Fibroblast of villous mesenchyme (primary cell): ENCODE data around the gene CHRDL2. TPM values are rescaled to one million over a fixed set of nuclear protein-coding genes. Genes with fewer than 3 reads are reported as not detected.

Experiments
- DNase-seq: peaks from one replicate; pipeline ENCODE4 v3.0.0-alpha.2; 2010; ENCODE audit warnings: low read depth
- H3K4me3 ChIP-seq: 2 replicates; pipeline ENCODE4 v1.5.1; 2011; ENCODE audit warnings: low read depth, mild to moderate bottlenecking, low read length
- CTCF ChIP-seq: IDR thresholded peaks from 2 replicates; pipeline ENCODE4 v1.5.1; 2012; ENCODE audit warnings: low read depth, mild to moderate bottlenecking, low read length; ENCODE audit not compliant: insufficient read depth
- total RNA-seq: library from RNA; depleted of rRNA; stranded (reverse); fragments of >200 nt; gene quantifications from 2 replicates; pipeline ENCODE4 v1.2.3, GENCODE V29; 2012

The CHRDL2 gene
- total RNA-seq, 1 donor: not detected

- peak within 1 kb of the TSS; percentile 85 for H3K4me3 ChIP-seq
- TF ChIP-seq CTCF: no peak
- DNase-seq: peak; percentile 97
Observed at GRCh38 chr11:74748211-74749126, 17.2 kb upstream of the CHRDL2 start, which contains the start of gene RNF169. RNF169 (plus strand) TSS chr11:74748849; CDS start chr11:74748881, 32 bp downstream.

GRCh38 chr11:74746868-74747267, 15.6 kb upstream of the CHRDL2 start:
- no peak for TF ChIP-seq CTCF
- no peak overlapping the region for H3K4me3 ChIP-seq
- DNase-seq: no peak

DNA sequence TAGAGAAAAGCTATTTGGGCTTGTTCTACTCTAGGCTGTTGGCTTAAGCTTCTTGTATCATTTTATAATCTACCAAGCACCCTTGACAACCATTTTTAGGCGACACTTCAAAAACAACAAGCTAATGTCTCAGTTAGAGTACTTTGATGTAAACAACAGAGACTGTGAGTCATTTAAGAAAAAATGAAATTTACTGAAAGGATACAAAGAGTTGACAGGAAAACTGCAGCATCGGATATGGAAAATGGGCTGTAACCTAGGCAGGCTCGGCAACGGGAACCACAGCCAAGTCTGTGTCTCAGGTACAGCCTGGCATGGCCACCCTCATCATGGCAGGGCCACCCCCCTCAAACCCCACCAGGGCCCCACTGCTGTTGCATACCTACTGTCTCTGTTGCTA, 13.1 kb upstream of the CHRDL2 start:
- TF ChIP-seq CTCF: no peak
- no peak for DNase-seq
- no peak overlapping the region for H3K4me3 ChIP-seq

- H3K4me3 ChIP-seq: no peak overlapping the region
- no peak for DNase-seq
- no peak for TF ChIP-seq CTCF
Observed at GRCh38 chr11:74743640-74744039, 12.4 kb upstream of the CHRDL2 start.

DNA sequence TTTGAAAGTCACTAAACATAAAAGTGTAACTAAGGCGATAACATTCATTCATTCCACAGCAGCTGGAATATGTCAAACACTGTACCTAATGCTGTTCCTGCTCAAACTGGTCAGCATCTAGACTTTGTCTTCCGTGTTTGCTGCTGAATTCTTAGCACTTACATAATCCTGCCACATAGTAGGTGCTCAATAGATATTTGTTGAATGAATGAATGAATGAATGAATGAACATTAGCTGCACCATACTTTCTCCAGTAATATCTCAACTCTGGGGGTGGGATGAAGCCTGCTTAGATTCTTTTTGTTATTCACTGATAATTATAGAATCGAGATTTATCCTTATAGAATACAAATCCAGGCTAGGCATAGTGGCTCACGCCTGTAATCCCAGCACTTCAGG, 10.8 kb upstream of the CHRDL2 start:
- no peak for DNase-seq
- no peak for TF ChIP-seq CTCF
- H3K4me3 ChIP-seq: no peak overlapping the region

- TF ChIP-seq CTCF: peak; percentile 95
- DNase-seq: peak; percentile 74
- no peak overlapping the region for H3K4me3 ChIP-seq
Observed at GRCh38 chr11:74739546-74740270, 8.5 kb upstream of the CHRDL2 start.
